GM12878 (cell line): ENCODE measurements around the gene CCN5.

ENCODE experiments used
- BCL3 ChIP-seq: IDR thresholded peaks from 2 replicates; pipeline ENCODE4 v1.6.1; 2011; ENCODE audit warnings: borderline replicate concordance, low read depth, mild to moderate bottlenecking, moderate library complexity, low read length; ENCODE audit not compliant: insufficient read depth, poor library complexity, severe bottlenecking
- CBX3 ChIP-seq: fragments of 200-600 bp; sonication (generic); IDR thresholded peaks from 2 replicates; pipeline ENCODE4 v1.6.1; 2016; ENCODE audit warnings: low read depth, borderline replicate concordance
- EZH2 ChIP-seq: IDR thresholded peaks from 2 replicates; pipeline ENCODE4 v1.6.1; 2012; ENCODE audit warnings: low read depth, mild to moderate bottlenecking, control low read depth, inconsistent platforms, low read length, borderline replicate concordance; ENCODE audit not compliant: control insufficient read depth
- FOS ChIP-seq: IDR thresholded peaks from 3 replicates; pipeline ENCODE4 v1.6.1; 2011; ENCODE audit warnings: borderline replicate concordance; ENCODE audit not compliant: insufficient read length; ENCODE audit errors: extremely low read depth
- JUNB ChIP-seq: IDR thresholded peaks from 2 replicates; pipeline ENCODE4 v1.6.1; 2016; ENCODE audit warnings: antibody characterized with exemption, mild to moderate bottlenecking
- PKNOX1 ChIP-seq: fragments of 450-650 bp; IDR thresholded peaks from 2 replicates; pipeline ENCODE4 v1.6.1; 2016; ENCODE audit warnings: mild to moderate bottlenecking
- SREBF2 ChIP-seq: IDR thresholded peaks from 2 replicates; pipeline ENCODE4 v1.6.1; 2012; ENCODE audit warnings: mild to moderate bottlenecking, low read length
- TBL1XR1 ChIP-seq: IDR thresholded peaks from 2 replicates; pipeline ENCODE4 v1.6.1; 2012; ENCODE audit warnings: low read depth, low read length, improper control_type of control experiment

DNA sequence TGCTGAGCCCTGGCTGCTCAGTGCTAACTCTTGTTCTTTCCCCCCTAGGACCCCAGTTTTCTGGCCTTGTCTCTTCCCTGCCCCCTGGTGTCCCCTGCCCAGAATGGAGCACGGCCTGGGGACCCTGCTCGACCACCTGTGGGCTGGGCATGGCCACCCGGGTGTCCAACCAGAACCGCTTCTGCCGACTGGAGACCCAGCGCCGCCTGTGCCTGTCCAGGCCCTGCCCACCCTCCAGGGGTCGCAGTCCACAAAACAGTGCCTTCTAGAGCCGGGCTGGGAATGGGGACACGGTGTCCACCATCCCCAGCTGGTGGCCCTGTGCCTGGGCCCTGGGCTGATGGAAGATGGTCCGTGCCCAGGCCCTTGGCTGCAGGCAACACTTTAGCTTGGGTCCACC lies 11.9 kb downstream of the CCN5 start:
- TF ChIP-seq EZH2 (no peak), PKNOX1 (no peak), SREBF2 (no peak), FOS (no peak), JUNB (no peak), BCL3 (no peak), TBL1XR1 (no peak), CBX3 (no peak)
